IMR-90 (cell line): ENCODE results near the gene ERVH48-1. TPM values are rescaled to one million over a fixed set of nuclear protein-coding genes. Genes with fewer than 3 reads are reported as not detected.

Experiments
- ATAC-seq: fragments of 200-7000 bp; cut with Tn5 transposase; 2 replicates; pipeline ENCODE4 v1.9.1; 2020; ENCODE audit warnings: low read depth, mild to moderate bottlenecking, moderate library complexity
- BruUV-seq: library from RNA; stranded (reverse); fragments of 400-500 nt; replicated peaks from 2 replicates; lab custom pipeline; 2021; lab: Mats Ljungman, UMichigan
- CTCF ChIA-PET: fragments of 300-600 bp; formaldehyde crosslinking; extraction: SDS; loops from one replicate; lab custom pipeline; 2021; ENCODE audit warnings: antibody characterized with exemption; lab: Yijun Ruan, JAX
- POLR2A ChIA-PET: fragments of 300-600 bp; sonication (Branson Sonifier 250); formaldehyde crosslinking; loops from one replicate; lab custom pipeline; 2022; ENCODE audit warnings: antibody characterized with exemption; ENCODE audit not compliant: unreplicated experiment; lab: Charles Lee
- DNase-seq: peaks from one replicate; pipeline ENCODE4 v3.0.0; 2013
- H2AFZ ChIP-seq: replicated peaks from 2 replicates; pipeline ENCODE3; 2013; ENCODE audit warnings: low read length, mild to moderate bottlenecking; ENCODE audit not compliant: poor library complexity
- H2AK5ac ChIP-seq: 2 replicates; pipeline ENCODE4 v1.6.1; 2013; ENCODE audit warnings: low read depth, low read length, inconsistent platforms
- H2AK9ac ChIP-seq: replicated peaks from 2 replicates; pipeline ENCODE3; 2013; ENCODE audit warnings: mild to moderate bottlenecking, low read depth, low read length, moderate library complexity; ENCODE audit not compliant: poor library complexity
- H2BK120ac ChIP-seq: 2 replicates; pipeline ENCODE4 v1.6.1; 2013; ENCODE audit warnings: low read depth, low read length, inconsistent platforms
- H2BK15ac ChIP-seq: 3 replicates; pipeline ENCODE4 v1.6.1; 2013; ENCODE audit warnings: low read depth, low read length, inconsistent platforms
- H2BK20ac ChIP-seq: 2 replicates; pipeline ENCODE4 v1.6.1; 2013; ENCODE audit warnings: low read depth, mild to moderate bottlenecking, inconsistent platforms, low read length, moderate library complexity
- H2BK5ac ChIP-seq: 2 replicates; pipeline ENCODE4 v1.6.1; 2013; ENCODE audit warnings: mild to moderate bottlenecking, low read depth, low read length, inconsistent platforms; ENCODE audit not compliant: poor library complexity, severe bottlenecking
- H3K14ac ChIP-seq: replicated peaks from 2 replicates; pipeline ENCODE4 v1.6.1; 2013; ENCODE audit warnings: low read depth, low read length, inconsistent platforms
- H3K18ac ChIP-seq: 2 replicates; pipeline ENCODE4 v1.6.1; 2013; ENCODE audit warnings: low read depth, low read length, control low read depth
- H3K23ac ChIP-seq: 2 replicates; pipeline ENCODE4 v1.6.1; 2013; ENCODE audit warnings: low read depth, low read length, inconsistent platforms
- H3K27ac ChIP-seq: 2 replicates; pipeline ENCODE4 v1.5.1; 2013; ENCODE audit warnings: mild to moderate bottlenecking, control low read depth, low read length; ENCODE audit not compliant: insufficient read depth
- H3K27me3 ChIP-seq: 2 replicates; pipeline ENCODE4 v1.6.1; 2013; ENCODE audit warnings: low read length; ENCODE audit not compliant: control insufficient read depth, insufficient read depth
- H3K36me3 ChIP-seq: 2 replicates; pipeline ENCODE4 v1.6.1; 2013; ENCODE audit warnings: low read length, mixed read lengths; ENCODE audit not compliant: control insufficient read depth, insufficient read depth
- H3K4ac ChIP-seq: 2 replicates; pipeline ENCODE4 v1.6.1; 2013; ENCODE audit warnings: low read depth, low read length, inconsistent platforms
- H3K4me1 ChIP-seq: 2 replicates; pipeline ENCODE4 v1.6.1; 2013; ENCODE audit warnings: low read length, mixed read lengths; ENCODE audit not compliant: control insufficient read depth, insufficient read depth
- H3K4me2 ChIP-seq: 2 replicates; pipeline ENCODE4 v1.6.1; 2013; ENCODE audit warnings: low read depth, mild to moderate bottlenecking, control low read depth, low read length, moderate library complexity
- H3K4me3 ChIP-seq: 2 replicates; pipeline ENCODE4 v1.5.1; 2013; ENCODE audit warnings: low read depth, mild to moderate bottlenecking, control low read depth, low read length, moderate library complexity; ENCODE audit not compliant: insufficient read depth
- H3K56ac ChIP-seq: 2 replicates; pipeline ENCODE4 v1.6.1; 2013; ENCODE audit warnings: low read length, inconsistent platforms; ENCODE audit not compliant: insufficient read depth; ENCODE audit errors: extremely low read depth
- H3K79me1 ChIP-seq, 2 experiments: 2 replicates each; pipeline ENCODE4 v1.6.1; 2013; ENCODE audit warnings: low read length in 2 of 2, inconsistent platforms in 1 of 2, low read depth in 1 of 2
- H3K9ac ChIP-seq: 2 replicates; pipeline ENCODE4 v1.6.1; 2013; ENCODE audit warnings: low read depth, low read length, control low read depth
- H3K9me1 ChIP-seq: 2 replicates; pipeline ENCODE4 v1.6.1; 2013; ENCODE audit warnings: low read length, inconsistent platforms; ENCODE audit not compliant: insufficient read depth
- H3K9me3 ChIP-seq: 2 replicates; pipeline ENCODE4 v1.6.1; 2013; ENCODE audit warnings: low read length; ENCODE audit not compliant: control insufficient read depth, insufficient read depth
- H4K20me1 ChIP-seq: 2 replicates; pipeline ENCODE4 v1.6.1; 2013; ENCODE audit warnings: low read length, inconsistent platforms; ENCODE audit not compliant: insufficient read depth
- H4K5ac ChIP-seq: 2 replicates; pipeline ENCODE4 v1.6.1; 2013; ENCODE audit warnings: mild to moderate bottlenecking, low read depth, low read length, control low read depth
- H4K8ac ChIP-seq, 2 experiments: 2 replicates each; pipeline ENCODE4 v1.6.1; 2013; ENCODE audit warnings: low read depth in 2 of 2, low read length in 2 of 2, control low read depth in 1 of 2, inconsistent platforms in 1 of 2
- H4K91ac ChIP-seq: 2 replicates; pipeline ENCODE4 v1.6.1; 2013; ENCODE audit warnings: low read depth, low read length, inconsistent platforms; ENCODE audit not compliant: insufficient read depth
- BHLHE40 ChIP-seq: fragments of 150-350 bp; IDR thresholded peaks from 2 replicates; pipeline ENCODE4 v1.6.1; 2016; ENCODE audit warnings: mild to moderate bottlenecking, low read depth, low read length
- CEBPB ChIP-seq: IDR thresholded peaks from 2 replicates; pipeline ENCODE4 v1.6.1; 2012; ENCODE audit warnings: low read depth, low read length, improper control_type of control experiment
- CHD1 ChIP-seq: IDR thresholded peaks from 2 replicates; pipeline ENCODE4 v1.6.1; 2012; ENCODE audit warnings: low read depth, low read length, improper control_type of control experiment
- FOS ChIP-seq: fragments of 150-350 bp; IDR thresholded peaks from 2 replicates; pipeline ENCODE4 v1.6.1; 2016; ENCODE audit warnings: low read depth, low read length
- MAFK ChIP-seq: IDR thresholded peaks from 2 replicates; pipeline ENCODE4 v1.6.1; 2012; ENCODE audit warnings: low read depth, low read length, improper control_type of control experiment
- MAZ ChIP-seq: IDR thresholded peaks from 2 replicates; pipeline ENCODE4 v1.6.1; 2012; ENCODE audit warnings: low read depth, mild to moderate bottlenecking, low read length, improper control_type of control experiment, moderate library complexity, borderline replicate concordance
- MXI1 ChIP-seq: IDR thresholded peaks from 2 replicates; pipeline ENCODE4 v1.6.1; 2012; ENCODE audit warnings: low read depth, mild to moderate bottlenecking, low read length, moderate library complexity, borderline replicate concordance
- NFE2L2 ChIP-seq: fragments of 150-350 bp; IDR thresholded peaks from 2 replicates; pipeline ENCODE4 v1.6.1; 2016; ENCODE audit warnings: low read depth, mild to moderate bottlenecking, low read length
- POLR2A ChIP-seq: IDR thresholded peaks from 2 replicates; pipeline ENCODE4 v1.6.1; 2012; ENCODE audit warnings: mild to moderate bottlenecking, low read depth, low read length
- RAD21 ChIP-seq: IDR thresholded peaks from 2 replicates; pipeline ENCODE4 v1.6.1; 2012; ENCODE audit warnings: low read length, improper control_type of control experiment
- RCOR1 ChIP-seq: IDR thresholded peaks from 2 replicates; pipeline ENCODE4 v1.6.1; 2012; ENCODE audit warnings: mild to moderate bottlenecking, low read length, improper control_type of control experiment; ENCODE audit not compliant: insufficient replicate concordance
- RFX5 ChIP-seq: IDR thresholded peaks from 2 replicates; pipeline ENCODE4 v1.8.0; 2012; ENCODE audit warnings: low read depth, mild to moderate bottlenecking, low read length, moderate library complexity
- SMC3 ChIP-seq: fragments of 150-350 bp; IDR thresholded peaks from 2 replicates; pipeline ENCODE4 v1.6.1; 2016; ENCODE audit warnings: low read depth, mild to moderate bottlenecking, antibody characterized with exemption, low read length, moderate library complexity
- WGBS, 2 experiments: methylation state at CpG; one replicate each; pipeline versions ENCODE4 v1.1.5 to v1.1.7; 2013; ENCODE audit warnings: missing lambda C conversion rate in 2 of 2; ENCODE audit not compliant: insufficient read length in 1 of 2; ENCODE audit errors: extremely low coverage in 2 of 2; 5-methylcytosine and 5-hydroxymethylcytosine counted together
- dilution Hi-C: fragments of 300-500 bp; cut with HindIII; formaldehyde crosslinking; loops from one replicate; pipeline ENCODE4 v1.14.3; 2018; ENCODE audit warnings: low sequenced_read_pairs; ENCODE audit not compliant: unreplicated experiment
- in situ Hi-C: fragments of 300-500 bp; cut with MboI; formaldehyde crosslinking; loops from 3 replicates; pipeline ENCODE4 v1.14.3; 2019; ENCODE audit warnings: low sequenced_read_pairs, inconsistent platforms, mixed read lengths
- intact Hi-C: fragments of 100-400 bp; cut with micrococcal nuclease; formaldehyde crosslinking; loops from 2 replicates; pipeline ENCODE4 v1.10.0; 2022
- polyA plus RNA-seq, 3 experiments: library from polyadenylated mRNA; depleted of rRNA; stranded (reverse); fragments of >200 nt; gene quantifications; 2 replicates each; pipeline ENCODE4 v1.2.3, GENCODE V29; 2012; ENCODE audit warnings: low replicate concordance in 1 of 3
- total RNA-seq: library from RNA; depleted of rRNA; stranded (reverse); fragments of >200 nt; gene quantifications from 2 replicates; pipeline ENCODE4 v1.2.3, GENCODE V29; 2012
- TF ChIP-seq, protein P1 (sequence below): fragments of 150-350 bp; IDR thresholded peaks from 2 replicates; pipeline ENCODE4 v1.6.1; 2016; ENCODE audit warnings: low read depth, mild to moderate bottlenecking, low read length, moderate library complexity, borderline replicate concordance
- TF ChIP-seq, protein P2 (sequence below): conservative IDR thresholded peaks from 2 replicates; pipeline ENCODE4 v1.5.1; 2012; ENCODE audit warnings: mild to moderate bottlenecking, low read depth, low read length, improper control_type of control experiment
- TF ChIP-seq, protein P3 (sequence below): fragments of 150-350 bp; IDR thresholded peaks from 2 replicates; pipeline ENCODE4 v1.6.1; 2017; ENCODE audit warnings: mild to moderate bottlenecking, antibody characterized with exemption, low read length, low read depth

ERVH48-1 gene
- total and polyA plus RNA-seq, 2 of the 4 experiments (the other 2 are of a cell fraction) = under 0.01 TPM; not detected in 1

DNA sequence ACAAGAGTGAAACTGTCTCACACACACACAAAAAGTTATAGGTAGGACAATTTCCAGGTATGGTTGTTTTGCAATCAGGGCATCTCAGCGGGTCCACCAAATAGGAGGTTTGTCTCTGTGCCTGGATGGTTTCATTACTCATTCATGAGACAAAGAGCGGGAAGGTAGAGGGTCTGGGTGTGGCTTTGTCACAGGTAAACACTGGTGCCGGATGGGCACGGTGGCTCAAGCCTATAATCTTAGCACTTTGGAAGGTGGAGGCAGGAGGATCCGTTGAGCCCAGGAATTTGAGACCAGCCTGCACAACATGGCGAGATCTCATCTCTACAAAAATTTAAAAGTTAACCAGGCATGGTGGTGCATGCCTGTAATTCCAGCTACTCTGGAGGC lies 16.3 kb upstream of the ERVH48-1 start:
- Histone ChIP-seq H3K18ac (no peak overlapping the region), H3K4me3 (no peak overlapping the region), H2BK20ac (no peak overlapping the region), H3K27ac (no peak overlapping the region), H3K36me3 (no peaks in the 10 kb centered on the region), H3K79me1 (no peaks in the 10 kb centered on the region), H2AK9ac (no peak overlapping the region), H4K8ac (no peak overlapping the region), H2AFZ (no peak overlapping the region), H2BK120ac (no peak overlapping the region), H3K4me1 (no peaks in the 10 kb centered on the region), H3K27me3 (no peaks in the 10 kb centered on the region), H4K20me1 (no peaks in the 10 kb centered on the region), H2AK5ac (no peak overlapping the region), H3K23ac (no peak overlapping the region), H3K9ac (no peak overlapping the region), H3K4me2 (no peak overlapping the region), H2BK15ac (no peak overlapping the region), H3K9me3 (no peaks in the 10 kb centered on the region), H4K91ac (no peak overlapping the region), H3K14ac (no peak overlapping the region), H3K56ac (no peak overlapping the region), H3K4ac (no peak overlapping the region), H3K9me1 (peaks cover 5% of the 10 kb centered on the region; the same call in 1 of the 2 replicates), H2BK5ac (no peak overlapping the region), H4K5ac (no peak overlapping the region)
- in situ Hi-C loops = no loop called here
- POLR2A ChIA-PET = no interaction called here
- intact Hi-C loops = no loop called here
- no peak for ATAC-seq
- TF ChIP-seq MAFK (no peak), RCOR1 (no peak), NFE2L2 (no peak), CHD1 (no peak), RFX5 (no peak), POLR2A (no peak), MXI1 (no peak), RAD21 (no peak), FOS (no peak), MAZ (no peak), SMC3 (no peak), CEBPB (no peak), BHLHE40 (no peak)
- TF ChIP-seq, protein P1, sequence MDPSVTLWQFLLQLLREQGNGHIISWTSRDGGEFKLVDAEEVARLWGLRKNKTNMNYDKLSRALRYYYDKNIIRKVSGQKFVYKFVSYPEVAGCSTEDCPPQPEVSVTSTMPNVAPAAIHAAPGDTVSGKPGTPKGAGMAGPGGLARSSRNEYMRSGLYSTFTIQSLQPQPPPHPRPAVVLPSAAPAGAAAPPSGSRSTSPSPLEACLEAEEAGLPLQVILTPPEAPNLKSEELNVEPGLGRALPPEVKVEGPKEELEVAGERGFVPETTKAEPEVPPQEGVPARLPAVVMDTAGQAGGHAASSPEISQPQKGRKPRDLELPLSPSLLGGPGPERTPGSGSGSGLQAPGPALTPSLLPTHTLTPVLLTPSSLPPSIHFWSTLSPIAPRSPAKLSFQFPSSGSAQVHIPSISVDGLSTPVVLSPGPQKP = no peak
- TF ChIP-seq, protein P2, sequence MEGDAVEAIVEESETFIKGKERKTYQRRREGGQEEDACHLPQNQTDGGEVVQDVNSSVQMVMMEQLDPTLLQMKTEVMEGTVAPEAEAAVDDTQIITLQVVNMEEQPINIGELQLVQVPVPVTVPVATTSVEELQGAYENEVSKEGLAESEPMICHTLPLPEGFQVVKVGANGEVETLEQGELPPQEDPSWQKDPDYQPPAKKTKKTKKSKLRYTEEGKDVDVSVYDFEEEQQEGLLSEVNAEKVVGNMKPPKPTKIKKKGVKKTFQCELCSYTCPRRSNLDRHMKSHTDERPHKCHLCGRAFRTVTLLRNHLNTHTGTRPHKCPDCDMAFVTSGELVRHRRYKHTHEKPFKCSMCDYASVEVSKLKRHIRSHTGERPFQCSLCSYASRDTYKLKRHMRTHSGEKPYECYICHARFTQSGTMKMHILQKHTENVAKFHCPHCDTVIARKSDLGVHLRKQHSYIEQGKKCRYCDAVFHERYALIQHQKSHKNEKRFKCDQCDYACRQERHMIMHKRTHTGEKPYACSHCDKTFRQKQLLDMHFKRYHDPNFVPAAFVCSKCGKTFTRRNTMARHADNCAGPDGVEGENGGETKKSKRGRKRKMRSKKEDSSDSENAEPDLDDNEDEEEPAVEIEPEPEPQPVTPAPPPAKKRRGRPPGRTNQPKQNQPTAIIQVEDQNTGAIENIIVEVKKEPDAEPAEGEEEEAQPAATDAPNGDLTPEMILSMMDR = no peak
- TF ChIP-seq, protein P3, sequence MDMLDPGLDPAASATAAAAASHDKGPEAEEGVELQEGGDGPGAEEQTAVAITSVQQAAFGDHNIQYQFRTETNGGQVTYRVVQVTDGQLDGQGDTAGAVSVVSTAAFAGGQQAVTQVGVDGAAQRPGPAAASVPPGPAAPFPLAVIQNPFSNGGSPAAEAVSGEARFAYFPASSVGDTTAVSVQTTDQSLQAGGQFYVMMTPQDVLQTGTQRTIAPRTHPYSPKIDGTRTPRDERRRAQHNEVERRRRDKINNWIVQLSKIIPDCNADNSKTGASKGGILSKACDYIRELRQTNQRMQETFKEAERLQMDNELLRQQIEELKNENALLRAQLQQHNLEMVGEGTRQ = no peak
- DNase-seq = no peak
- dilution Hi-C loops = no loop called here
- 89% methylated on average over 3 of the region's 6 CpGs; no CpG with 5 or more reads in 1 of the 2 experiments for WGBS, 2 experiments
- CTCF ChIA-PET = no interaction called here
- BruUV-seq = no TSS peak
